Smooth muscle cell (in vitro differentiated cells): Measurements from ENCODE around the gene STX5. TPM values are rescaled to one million over a fixed set of nuclear protein-coding genes. Genes with fewer than 3 reads are reported as not detected.
A peak's percentile ranks its signal among the peaks of the same experiment; 100 is the strongest.
"Not testable (repeated sequence)": the region's sequence is repeated elsewhere in the genome, so short reads cannot be mapped to it uniquely, and the experiment has no call there.

ENCODE experiments used
- DNase-seq: peaks from one replicate; lab custom pipeline; 2025; ENCODE audit not compliant: unreplicated experiment; lab: John Stamatoyannopoulos, UW
- H2AFZ ChIP-seq: fragments of 200-600 bp; sonication (generic); 2 replicates; pipeline ENCODE4 v1.6.0; 2016; ENCODE audit warnings: antibody characterized with exemption, low read depth, mild to moderate bottlenecking
- H3F3A ChIP-seq: fragments of 200-600 bp; sonication (generic); 2 replicates; pipeline ENCODE4 v1.6.0; 2017; ENCODE audit warnings: antibody characterized with exemption, low read depth
- H3K27ac ChIP-seq: fragments of 200-600 bp; sonication (generic); 2 replicates; pipeline ENCODE4 v1.5.1; 2016; ENCODE audit warnings: low read depth, mild to moderate bottlenecking
- H3K27me3 ChIP-seq: fragments of 200-600 bp; sonication (generic); 2 replicates; pipeline ENCODE4 v1.6.1; 2016; ENCODE audit warnings: low read depth, mild to moderate bottlenecking
- H3K36me3 ChIP-seq: fragments of 200-600 bp; sonication (generic); 2 replicates; pipeline ENCODE4 v1.5.1; 2016; ENCODE audit warnings: low read depth
- H3K4me1 ChIP-seq: fragments of 200-600 bp; sonication (generic); 2 replicates; pipeline ENCODE4 v1.5.1; 2016; ENCODE audit warnings: low read depth
- H3K4me2 ChIP-seq: fragments of 200-600 bp; sonication (generic); 2 replicates; pipeline ENCODE4 v1.6.0; 2016; ENCODE audit warnings: mild to moderate bottlenecking
- H3K4me3 ChIP-seq: fragments of 200-600 bp; sonication (generic); 2 replicates; pipeline ENCODE4 v1.5.1; 2016; ENCODE audit warnings: mild to moderate bottlenecking
- H3K79me2 ChIP-seq: fragments of 200-600 bp; sonication (generic); 2 replicates; pipeline ENCODE4 v1.6.0; 2016; ENCODE audit warnings: low read depth, mild to moderate bottlenecking
- H3K9ac ChIP-seq: fragments of 200-600 bp; sonication (generic); 2 replicates; pipeline ENCODE4 v1.6.0; 2016; ENCODE audit warnings: low read depth
- H3K9me3 ChIP-seq: fragments of 200-600 bp; sonication (generic); replicated peaks from 2 replicates; pipeline ENCODE4 v1.5.1; 2016; ENCODE audit warnings: low read depth
- H4K20me1 ChIP-seq: fragments of 200-600 bp; sonication (generic); 2 replicates; pipeline ENCODE4 v1.6.0; 2016; ENCODE audit warnings: low read depth
- WGBS: methylation state at CpG from one replicate; pipeline ENCODE4 v1.1.7; 2016; ENCODE audit warnings: low lambda C conversion rate; 5-methylcytosine and 5-hydroxymethylcytosine counted together
- polyA plus RNA-seq: library from polyadenylated mRNA; unstranded; fragments of >200 nt; fragmentation: Nextera tagmentation; extraction: Ambion mirVana; gene quantifications from 2 replicates; pipeline ENCODE4 v1.2.1, GENCODE V29; 2016
- total RNA-seq: library from RNA; depleted of rRNA; stranded (reverse); fragments of >200 nt; gene quantifications from 2 replicates; pipeline ENCODE4 v1.2.3, GENCODE V29; 2014
- TF ChIP-seq, protein P1 (sequence below): fragments of 200-600 bp; sonication (generic); IDR thresholded peaks from 2 replicates; pipeline ENCODE4 v1.5.1; 2017; ENCODE audit warnings: borderline replicate concordance, mild to moderate bottlenecking, antibody characterized with exemption; ENCODE audit not compliant: insufficient read depth, poor library complexity, severe bottlenecking

STX5 gene
- total and polyA plus RNA-seq, 2 experiments from 2014 or later = 44.6 to 67.9 TPM

DNA sequence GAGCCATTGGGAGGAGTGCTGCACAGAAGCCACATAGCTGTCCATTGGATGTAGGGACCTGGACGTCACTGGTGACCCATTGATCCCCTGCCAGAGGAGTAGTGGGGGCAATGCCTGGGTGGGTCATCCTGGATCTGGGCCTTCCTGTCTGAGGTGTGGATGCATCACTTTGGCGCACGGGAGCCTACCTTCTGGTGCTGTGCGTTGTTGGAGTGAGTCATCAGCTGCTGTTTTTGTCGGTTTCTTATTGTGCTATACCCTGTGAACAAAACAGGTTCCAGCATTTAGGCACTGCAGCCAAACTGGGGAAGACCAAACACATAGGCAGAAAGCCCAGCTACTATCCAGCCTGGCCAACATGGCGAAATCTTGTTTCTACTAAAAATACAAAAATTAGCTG is 57.4 kb downstream of the STX5 start:
- no peak overlapping the region for H3K27ac ChIP-seq
- 94% methylated on average over 6 of the region's 6 CpGs for WGBS
- no peak overlapping the region for H3K9ac ChIP-seq

DNA sequence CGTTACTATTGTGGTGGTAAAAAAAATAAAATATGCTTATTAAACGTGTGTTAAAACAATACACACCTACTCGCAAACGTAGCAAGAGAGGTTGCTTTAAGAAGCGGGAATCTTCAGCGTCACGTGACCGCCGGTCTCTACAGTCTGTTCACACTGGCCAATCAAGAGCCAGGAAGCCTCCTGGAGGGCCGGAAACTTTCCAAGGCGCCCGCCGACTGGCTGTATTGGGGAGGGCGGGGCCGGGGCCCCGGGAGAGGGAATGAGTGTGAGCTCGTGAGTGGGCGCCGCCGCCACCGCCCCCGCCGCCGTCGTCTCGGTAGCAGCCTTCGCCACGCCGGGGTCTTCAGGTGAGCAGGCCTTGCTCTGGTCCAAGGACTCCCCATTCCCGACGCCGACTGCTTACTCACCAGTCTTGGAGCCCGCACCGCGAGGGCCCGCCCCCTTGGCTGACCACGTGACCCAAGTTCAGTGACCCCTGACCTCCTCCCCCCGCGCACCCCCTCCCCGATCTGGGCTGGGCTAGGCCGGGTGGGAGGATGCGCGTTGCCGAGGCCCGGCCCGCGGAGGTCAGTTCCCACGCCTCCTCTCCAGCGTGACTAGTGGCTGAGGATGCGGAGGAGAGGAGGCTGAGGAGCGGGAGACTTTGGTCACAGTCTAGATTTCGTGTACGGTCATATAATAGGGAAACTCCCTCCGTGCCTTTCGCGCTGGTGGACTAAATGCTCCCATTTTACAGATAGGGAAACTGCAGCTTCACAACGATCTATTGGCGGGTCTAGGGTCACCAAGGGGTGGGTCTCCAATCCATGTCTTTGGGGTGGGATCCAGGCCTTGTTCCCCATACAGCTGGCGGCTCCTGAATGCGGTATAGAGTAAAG is 60.5 kb downstream of the STX5 start, which contains the start of gene TAF6L:
Gene TAF6L, plus strand, starts transcription at position 253 of the 878 bp plus-strand sequence. CDS start 4,388 bp downstream, outside the sequence.
- H3K36me3 ChIP-seq = no peaks in the 10 kb centered on the region
- H3K27me3 ChIP-seq = no peaks in the 10 kb centered on the region
- H3K9ac ChIP-seq = peak within 1 kb of the TSS; percentile 43
- peaks cover 4% of the 10 kb centered on the region for H3F3A ChIP-seq
- H2AFZ ChIP-seq = peak within 1 kb of the TSS; percentile 52
- no peaks in the 10 kb centered on the region for H3K9me3 ChIP-seq
- TF ChIP-seq, protein P1, sequence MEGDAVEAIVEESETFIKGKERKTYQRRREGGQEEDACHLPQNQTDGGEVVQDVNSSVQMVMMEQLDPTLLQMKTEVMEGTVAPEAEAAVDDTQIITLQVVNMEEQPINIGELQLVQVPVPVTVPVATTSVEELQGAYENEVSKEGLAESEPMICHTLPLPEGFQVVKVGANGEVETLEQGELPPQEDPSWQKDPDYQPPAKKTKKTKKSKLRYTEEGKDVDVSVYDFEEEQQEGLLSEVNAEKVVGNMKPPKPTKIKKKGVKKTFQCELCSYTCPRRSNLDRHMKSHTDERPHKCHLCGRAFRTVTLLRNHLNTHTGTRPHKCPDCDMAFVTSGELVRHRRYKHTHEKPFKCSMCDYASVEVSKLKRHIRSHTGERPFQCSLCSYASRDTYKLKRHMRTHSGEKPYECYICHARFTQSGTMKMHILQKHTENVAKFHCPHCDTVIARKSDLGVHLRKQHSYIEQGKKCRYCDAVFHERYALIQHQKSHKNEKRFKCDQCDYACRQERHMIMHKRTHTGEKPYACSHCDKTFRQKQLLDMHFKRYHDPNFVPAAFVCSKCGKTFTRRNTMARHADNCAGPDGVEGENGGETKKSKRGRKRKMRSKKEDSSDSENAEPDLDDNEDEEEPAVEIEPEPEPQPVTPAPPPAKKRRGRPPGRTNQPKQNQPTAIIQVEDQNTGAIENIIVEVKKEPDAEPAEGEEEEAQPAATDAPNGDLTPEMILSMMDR = no peak
- WGBS = 1% methylated on average over 38 of the region's 60 CpGs
- H3K79me2 ChIP-seq = peaks cover 14% of the 10 kb centered on the region
- H4K20me1 ChIP-seq = no peaks in the 10 kb centered on the region
- peak within 1 kb of the TSS; percentile 57 for H3K4me3 ChIP-seq
- H3K4me1 ChIP-seq = peaks cover 13% of the 10 kb centered on the region
- H3K4me2 ChIP-seq = peak within 1 kb of the TSS; percentile 84
- DNase-seq = peak; percentile 98
- peak within 1 kb of the TSS; percentile 82 for H3K27ac ChIP-seq

More for the DNA sequence above, 57.4 kb downstream of the STX5 start:
- no peak overlapping the region for H3K4me3 ChIP-seq
- H3K9me3 ChIP-seq = no peaks in the 10 kb centered on the region
- peaks cover 14% of the 10 kb centered on the region for H3K79me2 ChIP-seq
- no peak for DNase-seq
- H3K4me1 ChIP-seq = peaks cover 13% of the 10 kb centered on the region
- H2AFZ ChIP-seq = no peak overlapping the region
- H3F3A ChIP-seq = peaks cover 3% of the 10 kb centered on the region
- H3K36me3 ChIP-seq = no peaks in the 10 kb centered on the region
- no peaks in the 10 kb centered on the region for H4K20me1 ChIP-seq
- TF ChIP-seq, protein P1 = no peak
- H3K27me3 ChIP-seq = no peaks in the 10 kb centered on the region
- H3K4me2 ChIP-seq = no peak overlapping the region

DNA sequence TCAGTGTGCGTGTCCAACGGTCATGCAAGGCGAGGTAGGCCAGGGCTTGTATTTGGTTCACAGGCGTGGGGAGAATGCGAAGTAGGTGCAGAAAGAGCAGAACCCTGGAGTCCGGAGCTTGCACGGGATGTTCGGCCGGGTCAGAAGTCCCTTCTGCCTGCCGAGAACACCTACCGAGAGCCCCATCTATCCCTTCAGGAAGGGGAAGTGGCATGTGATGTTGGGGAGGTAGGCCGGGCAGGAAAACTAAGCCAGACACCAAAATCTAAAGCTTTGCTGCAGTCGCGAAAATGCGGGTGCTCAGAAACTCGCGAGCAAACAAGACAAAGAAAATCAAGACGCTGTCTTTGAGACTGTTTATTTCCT is 61.1 kb downstream of the STX5 start:
- peaks cover 4% of the 10 kb centered on the region for H3F3A ChIP-seq
- DNase-seq = no peak
- H3K4me3 ChIP-seq = peak overlapping the region; percentile 57
- TF ChIP-seq, protein P1 = no peak
- no peaks in the 10 kb centered on the region for H4K20me1 ChIP-seq
- peak overlapping the region; percentile 43 for H3K9ac ChIP-seq
- peak overlapping the region; percentile 82 for H3K27ac ChIP-seq
- H3K4me1 ChIP-seq = peaks cover 13% of the 10 kb centered on the region
- no peaks in the 10 kb centered on the region for H3K36me3 ChIP-seq
- H3K27me3 ChIP-seq = no peaks in the 10 kb centered on the region
- H2AFZ ChIP-seq = peak overlapping the region; percentile 52
- no peaks in the 10 kb centered on the region for H3K9me3 ChIP-seq
- WGBS = 16% methylated on average over 18 of the region's 18 CpGs
- H3K79me2 ChIP-seq = peaks cover 14% of the 10 kb centered on the region
- H3K4me2 ChIP-seq = peak overlapping the region; percentile 84

DNA sequence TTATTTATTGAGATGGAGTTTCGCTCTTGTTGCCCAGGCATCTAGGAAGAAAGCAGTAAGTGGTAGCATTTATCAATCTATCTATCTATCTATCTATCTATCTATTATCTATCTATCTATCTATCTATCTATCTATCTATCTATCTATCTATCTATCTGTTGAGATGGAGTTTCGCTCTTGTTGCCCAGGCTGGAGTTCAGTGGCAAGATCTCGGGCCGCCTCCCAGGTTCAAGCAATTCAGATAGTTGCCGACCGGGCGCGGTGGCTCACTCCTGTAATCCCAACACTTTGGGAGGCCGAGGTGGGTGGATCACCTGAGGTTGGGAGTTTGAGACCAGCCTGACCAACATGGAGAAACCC is 71.0 kb downstream of the STX5 start:
- not testable (repeated sequence) for H3F3A ChIP-seq, H3K36me3 ChIP-seq, H2AFZ ChIP-seq, H3K9me3 ChIP-seq, H4K20me1 ChIP-seq, H3K27me3 ChIP-seq, H3K27ac ChIP-seq, DNase-seq, H3K9ac ChIP-seq, H3K4me1 ChIP-seq
- 35% methylated on average over 9 of the region's 9 CpGs for WGBS
- H3K4me3 ChIP-seq = peak overlapping the region; percentile 67
- H3K79me2 ChIP-seq = peaks cover 11% of the 10 kb centered on the region
- peak overlapping the region; percentile 97 for H3K4me2 ChIP-seq
